Measurements from ENCODE around the gene ACSBG1.
A peak's percentile ranks its signal among the peaks of the same experiment; 100 is the strongest.
"Not testable (repeated sequence)": the region's sequence is repeated elsewhere in the genome, so short reads cannot be mapped to it uniquely, and the experiment has no call there.

Gene ACSBG1

GRCh38 chr15:78249131-78249530 is 14.8 kb upstream of the ACSBG1 start:
- no peaks in the 10 kb centered on the region for H3K36me3 ChIP-seq (ENCODE audit: control insufficient read depth, insufficient read depth, low read length)

GRCh38 chr15:78247911-78248310 is 13.5 kb upstream of the ACSBG1 start:
- Histone ChIP-seq H3K27me3 (ENCODE audit: control insufficient read depth, insufficient read depth, low read length) (no peaks in the 10 kb centered on the region), H3K36me3 (ENCODE audit: control insufficient read depth, insufficient read depth, low read length) (no peaks in the 10 kb centered on the region), H3K27ac (ENCODE audit: low read depth, low read length) (no peak overlapping the region), H3K9ac (ENCODE audit: low read length) (no peak overlapping the region), H3K4me1 (ENCODE audit: control insufficient read depth, insufficient read depth, low read length) (peaks cover 13% of the 10 kb centered on the region), H3K4me3 (ENCODE audit: low read depth, low read length) (no peak overlapping the region), H3K9me3 (ENCODE audit: control insufficient read depth, insufficient read depth, low read depth, low read length) (no peaks in the 10 kb centered on the region)

More at GRCh38 chr15:78249131-78249530, 14.8 kb upstream of the ACSBG1 start:
- no peak overlapping the region for H3K4me3 ChIP-seq (ENCODE audit: low read depth, low read length)
- H3K27ac ChIP-seq (ENCODE audit: low read depth, low read length): no peak overlapping the region
- peaks cover under 1% of the 10 kb centered on the region for H3K4me1 ChIP-seq (ENCODE audit: control insufficient read depth, insufficient read depth, low read length)
- H3K9ac ChIP-seq (ENCODE audit: low read length): no peak overlapping the region
- H3K9me3 ChIP-seq (ENCODE audit: control insufficient read depth, insufficient read depth, low read depth, low read length): no peaks in the 10 kb centered on the region
- H3K27me3 ChIP-seq (ENCODE audit: control insufficient read depth, insufficient read depth, low read length): no peaks in the 10 kb centered on the region

- H3K27ac ChIP-seq (ENCODE audit: low read depth, low read length); H3K4me3 ChIP-seq (ENCODE audit: low read depth, low read length); H3K27me3 ChIP-seq (ENCODE audit: control insufficient read depth, insufficient read depth, low read length); H3K9ac ChIP-seq (ENCODE audit: low read length); H3K36me3 ChIP-seq (ENCODE audit: control insufficient read depth, insufficient read depth, low read length); H3K9me3 ChIP-seq (ENCODE audit: control insufficient read depth, insufficient read depth, low read depth, low read length): not testable (repeated sequence)
- H3K4me1 ChIP-seq (ENCODE audit: control insufficient read depth, insufficient read depth, low read length): peaks cover 14% of the 10 kb centered on the region
Observed at GRCh38 chr15:78245976-78246620, 11.7 kb upstream of the ACSBG1 start.

GRCh38 chr15:78245392-78245791 is 11.0 kb upstream of the ACSBG1 start:
- H3K4me1 ChIP-seq (ENCODE audit: control insufficient read depth, insufficient read depth, low read length): peaks cover 14% of the 10 kb centered on the region
- H3K27ac ChIP-seq (ENCODE audit: low read depth, low read length); H3K36me3 ChIP-seq (ENCODE audit: control insufficient read depth, insufficient read depth, low read length); H3K9me3 ChIP-seq (ENCODE audit: control insufficient read depth, insufficient read depth, low read depth, low read length); H3K27me3 ChIP-seq (ENCODE audit: control insufficient read depth, insufficient read depth, low read length); H3K9ac ChIP-seq (ENCODE audit: low read length); H3K4me3 ChIP-seq (ENCODE audit: low read depth, low read length): not testable (repeated sequence)

- H3K4me3 ChIP-seq (ENCODE audit: low read depth, low read length): no peak overlapping the region
- no peaks in the 10 kb centered on the region for H3K27me3 ChIP-seq (ENCODE audit: control insufficient read depth, insufficient read depth, low read length)
- no peak overlapping the region for H3K9ac ChIP-seq (ENCODE audit: low read length)
- H3K9me3 ChIP-seq (ENCODE audit: control insufficient read depth, insufficient read depth, low read depth, low read length): no peaks in the 10 kb centered on the region
- peaks cover 14% of the 10 kb centered on the region for H3K4me1 ChIP-seq (ENCODE audit: control insufficient read depth, insufficient read depth, low read length)
- H3K36me3 ChIP-seq (ENCODE audit: control insufficient read depth, insufficient read depth, low read length): no peaks in the 10 kb centered on the region
- H3K27ac ChIP-seq (ENCODE audit: low read depth, low read length): no peak overlapping the region
Observed at GRCh38 chr15:78244893-78245292, 10.5 kb upstream of the ACSBG1 start.

- H3K9ac ChIP-seq (ENCODE audit: low read length): no peak overlapping the region
- no peaks in the 10 kb centered on the region for H3K36me3 ChIP-seq (ENCODE audit: control insufficient read depth, insufficient read depth, low read length)
- H3K4me3 ChIP-seq (ENCODE audit: low read depth, low read length): no peak overlapping the region
- H3K9me3 ChIP-seq (ENCODE audit: control insufficient read depth, insufficient read depth, low read depth, low read length): no peaks in the 10 kb centered on the region
- H3K4me1 ChIP-seq (ENCODE audit: control insufficient read depth, insufficient read depth, low read length): peaks cover 14% of the 10 kb centered on the region
- no peak overlapping the region for H3K27ac ChIP-seq (ENCODE audit: low read depth, low read length)
- H3K27me3 ChIP-seq (ENCODE audit: control insufficient read depth, insufficient read depth, low read length): no peaks in the 10 kb centered on the region
Observed at GRCh38 chr15:78244101-78244500, 9.7 kb upstream of the ACSBG1 start.

- peaks cover 14% of the 10 kb centered on the region for H3K4me1 ChIP-seq (ENCODE audit: control insufficient read depth, insufficient read depth, low read length)
- no peaks in the 10 kb centered on the region for H3K27me3 ChIP-seq (ENCODE audit: control insufficient read depth, insufficient read depth, low read length)
- H3K9ac ChIP-seq (ENCODE audit: low read length): no peak overlapping the region
- peak overlapping the region; percentile 26; the same call in 1 of the 2 replicates for H3K27ac ChIP-seq (ENCODE audit: low read depth, low read length)
- H3K4me3 ChIP-seq (ENCODE audit: low read depth, low read length): no peak overlapping the region
- no peaks in the 10 kb centered on the region for H3K9me3 ChIP-seq (ENCODE audit: control insufficient read depth, insufficient read depth, low read depth, low read length)
- H3K36me3 ChIP-seq (ENCODE audit: control insufficient read depth, insufficient read depth, low read length): no peaks in the 10 kb centered on the region
Observed at GRCh38 chr15:78243491-78243941, 9.2 kb upstream of the ACSBG1 start.

- peaks cover 14% of the 10 kb centered on the region for H3K4me1 ChIP-seq (ENCODE audit: control insufficient read depth, insufficient read depth, low read length)
- no peak overlapping the region for H3K27ac ChIP-seq (ENCODE audit: low read depth, low read length)
- H3K27me3 ChIP-seq (ENCODE audit: control insufficient read depth, insufficient read depth, low read length): no peaks in the 10 kb centered on the region
- H3K9ac ChIP-seq (ENCODE audit: low read length): no peak overlapping the region
- no peaks in the 10 kb centered on the region for H3K9me3 ChIP-seq (ENCODE audit: control insufficient read depth, insufficient read depth, low read depth, low read length)
- H3K36me3 ChIP-seq (ENCODE audit: control insufficient read depth, insufficient read depth, low read length): no peaks in the 10 kb centered on the region
- no peak overlapping the region for H3K4me3 ChIP-seq (ENCODE audit: low read depth, low read length)
Observed at GRCh38 chr15:78243058-78243457, 8.7 kb upstream of the ACSBG1 start.

- Histone ChIP-seq H3K4me3 (ENCODE audit: low read depth, low read length) (no peak overlapping the region), H3K27ac (ENCODE audit: low read depth, low read length) (no peak overlapping the region), H3K27me3 (ENCODE audit: control insufficient read depth, insufficient read depth, low read length) (no peaks in the 10 kb centered on the region), H3K36me3 (ENCODE audit: control insufficient read depth, insufficient read depth, low read length) (no peaks in the 10 kb centered on the region), H3K9ac (ENCODE audit: low read length) (no peak overlapping the region), H3K9me3 (ENCODE audit: control insufficient read depth, insufficient read depth, low read depth, low read length) (no peaks in the 10 kb centered on the region), H3K4me1 (ENCODE audit: control insufficient read depth, insufficient read depth, low read length) (peaks cover 14% of the 10 kb centered on the region)
Observed at GRCh38 chr15:78242128-78242527, 7.8 kb upstream of the ACSBG1 start.

GRCh38 chr15:78241017-78241416 is 6.7 kb upstream of the ACSBG1 start:
- H3K4me3 ChIP-seq (ENCODE audit: low read depth, low read length): no peak overlapping the region
- no peak overlapping the region for H3K9ac ChIP-seq (ENCODE audit: low read length)
- H3K36me3 ChIP-seq (ENCODE audit: control insufficient read depth, insufficient read depth, low read length): no peaks in the 10 kb centered on the region
- no peaks in the 10 kb centered on the region for H3K9me3 ChIP-seq (ENCODE audit: control insufficient read depth, insufficient read depth, low read depth, low read length)
- H3K27ac ChIP-seq (ENCODE audit: low read depth, low read length): no peak overlapping the region
- H3K27me3 ChIP-seq (ENCODE audit: control insufficient read depth, insufficient read depth, low read length): no peaks in the 10 kb centered on the region
- peaks cover 14% of the 10 kb centered on the region for H3K4me1 ChIP-seq (ENCODE audit: control insufficient read depth, insufficient read depth, low read length)

- Histone ChIP-seq H3K4me3 (ENCODE audit: low read depth, low read length) (no peak overlapping the region), H3K27me3 (ENCODE audit: control insufficient read depth, insufficient read depth, low read length) (no peaks in the 10 kb centered on the region), H3K36me3 (ENCODE audit: control insufficient read depth, insufficient read depth, low read length) (no peaks in the 10 kb centered on the region), H3K9me3 (ENCODE audit: control insufficient read depth, insufficient read depth, low read depth, low read length) (no peaks in the 10 kb centered on the region), H3K9ac (ENCODE audit: low read length) (no peak overlapping the region), H3K4me1 (ENCODE audit: control insufficient read depth, insufficient read depth, low read length) (peaks cover 21% of the 10 kb centered on the region), H3K27ac (ENCODE audit: low read depth, low read length) (no peak overlapping the region)
Observed at GRCh38 chr15:78239811-78240210, 5.4 kb upstream of the ACSBG1 start.

Measured in HUES6 (cell line).